ENCODE results near the gene RPS15. TPM values are rescaled to one million over a fixed set of nuclear protein-coding genes. Genes with fewer than 3 reads are reported as not detected.

RPS15 gene
- total RNA-seq, 1 donor from 2014 or later = 1,175 TPM

- Mint-ChIP-seq H3K27ac (ENCODE audit: unreplicated experiment) (no peak overlapping the region), H3K27me3 (ENCODE audit: unreplicated experiment) (peaks cover 13% of the 10 kb centered on the region), H3K36me3 (ENCODE audit: low read depth, unreplicated experiment) (peaks cover 37% of the 10 kb centered on the region), H3K4me1 (ENCODE audit: unreplicated experiment) (peaks cover 7% of the 10 kb centered on the region), H3K4me3 (ENCODE audit: unreplicated experiment) (peak overlapping the region; percentile 56), H3K9me3 (ENCODE audit: unreplicated experiment) (no peaks in the 10 kb centered on the region)
- TF ChIP-seq, protein P1, sequence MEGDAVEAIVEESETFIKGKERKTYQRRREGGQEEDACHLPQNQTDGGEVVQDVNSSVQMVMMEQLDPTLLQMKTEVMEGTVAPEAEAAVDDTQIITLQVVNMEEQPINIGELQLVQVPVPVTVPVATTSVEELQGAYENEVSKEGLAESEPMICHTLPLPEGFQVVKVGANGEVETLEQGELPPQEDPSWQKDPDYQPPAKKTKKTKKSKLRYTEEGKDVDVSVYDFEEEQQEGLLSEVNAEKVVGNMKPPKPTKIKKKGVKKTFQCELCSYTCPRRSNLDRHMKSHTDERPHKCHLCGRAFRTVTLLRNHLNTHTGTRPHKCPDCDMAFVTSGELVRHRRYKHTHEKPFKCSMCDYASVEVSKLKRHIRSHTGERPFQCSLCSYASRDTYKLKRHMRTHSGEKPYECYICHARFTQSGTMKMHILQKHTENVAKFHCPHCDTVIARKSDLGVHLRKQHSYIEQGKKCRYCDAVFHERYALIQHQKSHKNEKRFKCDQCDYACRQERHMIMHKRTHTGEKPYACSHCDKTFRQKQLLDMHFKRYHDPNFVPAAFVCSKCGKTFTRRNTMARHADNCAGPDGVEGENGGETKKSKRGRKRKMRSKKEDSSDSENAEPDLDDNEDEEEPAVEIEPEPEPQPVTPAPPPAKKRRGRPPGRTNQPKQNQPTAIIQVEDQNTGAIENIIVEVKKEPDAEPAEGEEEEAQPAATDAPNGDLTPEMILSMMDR (IDR thresholded peaks at IDR 0.05; ENCODE audit: unreplicated experiment) = no peak
- DNase-seq (ENCODE audit: low spot score) = no peak
Measured at GRCh38 chr19:1420590-1420989, 17.6 kb upstream of the RPS15 start.

DNA sequence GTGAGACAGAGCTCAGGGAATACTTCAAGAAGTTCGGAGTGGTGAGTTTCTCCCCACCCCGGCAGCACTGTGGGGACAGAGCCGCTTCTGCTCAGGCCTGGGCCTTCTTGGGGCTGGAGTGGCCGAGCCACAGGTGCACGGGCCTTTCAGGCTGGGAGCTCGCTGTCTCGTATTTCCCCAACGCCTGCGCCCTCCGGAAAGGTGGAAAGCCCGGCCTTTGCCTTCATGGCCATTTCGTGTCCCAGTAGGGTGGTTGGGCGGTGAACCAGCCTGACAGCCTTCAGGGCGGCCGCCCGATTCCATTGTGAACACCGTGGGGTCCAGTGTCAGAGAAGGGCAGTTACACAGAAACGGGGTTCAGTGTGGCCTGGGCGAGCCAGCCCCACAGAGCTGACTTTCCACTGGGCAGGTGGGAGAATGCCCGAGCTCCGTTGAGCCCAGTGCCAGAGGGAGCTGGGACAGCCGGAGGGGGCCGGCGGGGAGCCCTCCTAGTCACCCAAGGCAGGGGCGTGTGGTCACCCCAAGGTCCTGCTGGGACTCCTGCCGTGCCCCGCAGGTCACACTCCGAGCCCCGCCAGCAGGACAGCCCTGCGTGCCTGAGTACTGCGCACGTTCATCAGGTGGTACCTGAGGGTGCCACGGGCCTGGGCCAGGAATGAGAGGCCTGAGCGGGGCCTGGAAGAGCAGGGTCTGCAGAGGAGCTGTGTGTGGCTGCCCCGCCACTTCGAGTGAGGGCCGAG lies 16.8 kb upstream of the RPS15 start:
- Mint-ChIP-seq H3K36me3 (ENCODE audit: low read depth, unreplicated experiment) (peaks cover 41% of the 10 kb centered on the region), H3K27ac (ENCODE audit: unreplicated experiment) (no peak overlapping the region), H3K27me3 (ENCODE audit: unreplicated experiment) (peaks cover 12% of the 10 kb centered on the region), H3K4me3 (ENCODE audit: unreplicated experiment) (no peak overlapping the region), H3K4me1 (ENCODE audit: unreplicated experiment) (peaks cover 4% of the 10 kb centered on the region), H3K9me3 (ENCODE audit: unreplicated experiment) (no peaks in the 10 kb centered on the region)
- DNase-seq (ENCODE audit: low spot score) = no peak
- TF ChIP-seq, protein P1 (IDR thresholded peaks at IDR 0.05; ENCODE audit: unreplicated experiment) = no peak

- no peak overlapping the region for H3K27ac Mint-ChIP-seq (ENCODE audit: unreplicated experiment)
- no peak for DNase-seq (ENCODE audit: low spot score)
- H3K4me3 Mint-ChIP-seq (ENCODE audit: unreplicated experiment) = no peak overlapping the region
- peaks cover 41% of the 10 kb centered on the region for H3K36me3 Mint-ChIP-seq (ENCODE audit: low read depth, unreplicated experiment)
- H3K9me3 Mint-ChIP-seq (ENCODE audit: unreplicated experiment) = no peaks in the 10 kb centered on the region
- H3K27me3 Mint-ChIP-seq (ENCODE audit: unreplicated experiment) = peaks cover 12% of the 10 kb centered on the region
- peaks cover 4% of the 10 kb centered on the region for H3K4me1 Mint-ChIP-seq (ENCODE audit: unreplicated experiment)
- TF ChIP-seq, protein P1 (IDR thresholded peaks at IDR 0.05; ENCODE audit: unreplicated experiment) = no peak
Measured at GRCh38 chr19:1421958-1422305, 16.3 kb upstream of the RPS15 start.

GRCh38 chr19:1422360-1422759 lies 15.8 kb upstream of the RPS15 start:
- peaks cover 12% of the 10 kb centered on the region for H3K27me3 Mint-ChIP-seq (ENCODE audit: unreplicated experiment)
- no peak for DNase-seq (ENCODE audit: low spot score)
- H3K4me3 Mint-ChIP-seq (ENCODE audit: unreplicated experiment) = peak overlapping the region; percentile 74
- no peaks in the 10 kb centered on the region for H3K9me3 Mint-ChIP-seq (ENCODE audit: unreplicated experiment)
- H3K27ac Mint-ChIP-seq (ENCODE audit: unreplicated experiment) = peak overlapping the region; percentile 57
- peaks cover 3% of the 10 kb centered on the region for H3K4me1 Mint-ChIP-seq (ENCODE audit: unreplicated experiment)
- TF ChIP-seq, protein P1 (IDR thresholded peaks at IDR 0.05; ENCODE audit: unreplicated experiment) = no peak
- H3K36me3 Mint-ChIP-seq (ENCODE audit: low read depth, unreplicated experiment) = peaks cover 39% of the 10 kb centered on the region

- no peak overlapping the region for H3K27ac Mint-ChIP-seq (ENCODE audit: unreplicated experiment)
- H3K4me1 Mint-ChIP-seq (ENCODE audit: unreplicated experiment) = no peaks in the 10 kb centered on the region
- H3K9me3 Mint-ChIP-seq (ENCODE audit: unreplicated experiment) = no peaks in the 10 kb centered on the region
- peaks cover 36% of the 10 kb centered on the region for H3K36me3 Mint-ChIP-seq (ENCODE audit: low read depth, unreplicated experiment)
- peak overlapping the region; percentile 8 for H3K4me3 Mint-ChIP-seq (ENCODE audit: unreplicated experiment)
- peaks cover 8% of the 10 kb centered on the region for H3K27me3 Mint-ChIP-seq (ENCODE audit: unreplicated experiment)
- TF ChIP-seq, protein P1 (IDR thresholded peaks at IDR 0.05; ENCODE audit: unreplicated experiment) = no peak
- no peak for DNase-seq (ENCODE audit: low spot score)
Measured at GRCh38 chr19:1422943-1423342, 15.3 kb upstream of the RPS15 start.
